Memory B cell (primary cell): ENCODE results near the gene IRAK1.

Experiments
- ATAC-seq: fragments of 150-1000 bp; cut with Tn5 transposase; 2 replicates; pipeline ENCODE4 v1.10.0; 2021; ENCODE audit warnings: low read depth, mild to moderate bottlenecking, moderate library complexity
- DNase-seq, 2 donors: peaks; one replicate each; pipeline ENCODE4 v3.0.0; 2022; ENCODE audit warnings: low spot score in 2 of 2
- H3K27ac Mint-ChIP-seq: one replicate; pipeline ENCODE4 v1.8.0; 2022; ENCODE audit warnings: mild to moderate bottlenecking, moderate library complexity, mixed read lengths
- H3K27me3 Mint-ChIP-seq: one replicate; pipeline ENCODE4 v1.8.0; 2022; ENCODE audit warnings: mixed read lengths
- H3K36me3 Mint-ChIP-seq: one replicate; pipeline ENCODE4 v1.8.0; 2022; ENCODE audit warnings: mild to moderate bottlenecking, mixed read lengths
- H3K4me1 Mint-ChIP-seq: one replicate; pipeline ENCODE4 v1.8.0; 2022; ENCODE audit warnings: mixed read lengths
- H3K4me3 Mint-ChIP-seq: one replicate; pipeline ENCODE4 v1.8.0; 2022; ENCODE audit warnings: mild to moderate bottlenecking, moderate library complexity, mixed read lengths
- H3K9me3 Mint-ChIP-seq: one replicate; pipeline ENCODE4 v1.8.0; 2022; ENCODE audit warnings: mixed read lengths

IRAK1 gene

DNA sequence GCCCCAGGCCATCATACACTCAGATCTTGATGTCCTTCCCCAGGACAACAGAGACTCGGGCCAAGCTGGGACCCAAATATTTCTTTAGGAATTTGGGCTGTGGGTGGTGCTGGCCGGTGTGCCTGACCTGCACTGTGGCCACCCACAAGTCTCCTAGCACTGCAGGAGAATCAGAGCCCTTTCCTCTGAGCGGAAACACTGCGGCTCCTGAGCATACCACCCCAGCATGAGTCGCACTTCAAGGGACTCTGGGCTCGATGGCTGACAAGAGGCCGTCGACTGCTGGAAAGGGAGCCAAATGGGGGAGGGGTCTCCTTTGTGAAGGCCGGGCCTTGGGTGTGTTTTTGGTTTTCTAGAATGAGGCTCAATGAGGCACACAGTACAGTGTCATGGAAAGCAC is 13.0 kb upstream of the IRAK1 start:
- ATAC-seq (no peak), DNase-seq (no peak)
- no peak overlapping the region for H3K27ac Mint-ChIP-seq
- no peak overlapping the region for H3K4me3 Mint-ChIP-seq
- no peaks in the 10 kb centered on the region for H3K9me3 Mint-ChIP-seq
- no peaks in the 10 kb centered on the region for H3K27me3 Mint-ChIP-seq
- peaks cover 7% of the 10 kb centered on the region for H3K4me1 Mint-ChIP-seq
- peaks cover 11% of the 10 kb centered on the region for H3K36me3 Mint-ChIP-seq

DNA sequence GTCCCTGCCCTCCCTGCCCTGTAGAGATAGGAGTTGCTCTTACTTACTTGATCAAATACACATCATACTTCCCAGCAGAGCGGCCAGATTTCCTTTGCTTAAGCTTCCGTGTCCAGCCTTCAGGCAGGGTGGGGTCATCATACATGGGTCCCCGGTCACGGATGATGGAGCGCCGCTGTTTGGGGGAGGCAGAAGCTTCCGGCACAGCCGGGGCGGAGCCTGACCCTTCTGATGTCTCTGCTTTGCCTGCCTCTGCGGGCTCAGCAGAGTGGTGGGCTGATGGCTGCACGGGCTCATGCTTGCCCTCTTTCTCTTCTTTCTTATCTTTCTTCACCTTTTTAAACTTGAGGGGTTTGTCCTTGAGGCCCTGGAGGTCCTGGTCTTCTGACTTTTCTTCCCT is 12.5 kb upstream of the IRAK1 start:
- H3K36me3 Mint-ChIP-seq, result peaks cover 11% of the 10 kb centered on the region
- no peak for ATAC-seq
- no peak for DNase-seq
- no peaks in the 10 kb centered on the region for H3K9me3 Mint-ChIP-seq
- H3K4me3 Mint-ChIP-seq, result no peak overlapping the region
- peaks cover 7% of the 10 kb centered on the region for H3K4me1 Mint-ChIP-seq
- no peaks in the 10 kb centered on the region for H3K27me3 Mint-ChIP-seq
- no peak overlapping the region for H3K27ac Mint-ChIP-seq

GRCh38 chrX:154030715-154031305 is 11.1 kb upstream of the IRAK1 start:
- H3K4me1 Mint-ChIP-seq, result no peaks in the 10 kb centered on the region
- H3K9me3 Mint-ChIP-seq, result no peaks in the 10 kb centered on the region
- no peak for ATAC-seq
- H3K27me3 Mint-ChIP-seq, result no peaks in the 10 kb centered on the region
- H3K36me3 Mint-ChIP-seq, result peaks cover 9% of the 10 kb centered on the region
- no peak overlapping the region for H3K27ac Mint-ChIP-seq
- H3K4me3 Mint-ChIP-seq, result no peak overlapping the region
- no peak for DNase-seq

DNA sequence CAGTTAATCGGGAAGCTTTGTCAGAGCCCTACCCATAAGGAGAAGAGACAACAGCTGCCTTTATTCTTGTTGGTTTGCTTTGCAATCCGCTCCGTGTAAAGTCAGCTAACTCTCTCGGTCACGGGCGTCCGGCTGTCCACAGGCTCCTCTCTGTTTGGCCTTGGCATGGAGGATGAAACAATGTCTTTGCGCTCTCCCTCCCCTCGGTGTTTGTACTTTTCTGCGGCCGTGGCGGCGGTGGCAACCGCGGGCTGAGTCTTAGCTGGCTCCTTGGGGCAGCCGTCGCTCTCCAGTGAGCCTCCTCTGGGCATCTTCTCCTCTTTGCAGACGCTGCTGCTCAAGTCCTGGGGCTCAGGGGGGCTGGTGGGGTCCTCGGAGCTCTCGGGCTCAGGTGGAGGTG is 10.6 kb upstream of the IRAK1 start:
- Mint-ChIP-seq H3K4me3 (no peak overlapping the region), H3K9me3 (no peaks in the 10 kb centered on the region), H3K36me3 (peaks cover 9% of the 10 kb centered on the region), H3K4me1 (no peaks in the 10 kb centered on the region), H3K27me3 (no peaks in the 10 kb centered on the region), H3K27ac (no peak overlapping the region)
- no peak for DNase-seq
- no peak for ATAC-seq

DNA sequence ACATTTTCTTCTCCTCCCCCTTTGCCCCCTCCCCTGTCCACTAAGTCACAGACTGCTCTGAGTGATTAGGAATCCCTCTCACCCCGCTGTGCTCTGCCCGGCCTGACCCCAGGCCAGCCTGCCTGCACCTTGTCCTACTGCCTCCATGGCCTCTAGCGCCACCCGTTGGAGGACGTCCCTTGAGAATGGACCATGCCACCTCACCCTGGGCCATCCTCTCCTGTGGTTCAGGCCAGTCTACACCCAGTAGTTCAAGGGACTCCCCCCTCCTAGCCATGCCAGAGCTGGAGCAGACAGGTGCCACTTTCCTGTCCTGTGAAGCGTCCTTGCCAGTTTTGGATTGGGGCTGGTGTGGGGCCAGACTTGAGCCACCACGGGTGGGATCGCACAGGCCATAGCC is 9.7 kb upstream of the IRAK1 start:
- ATAC-seq (no peak), DNase-seq (no peak)
- H3K27me3 Mint-ChIP-seq, result no peaks in the 10 kb centered on the region
- H3K9me3 Mint-ChIP-seq, result no peaks in the 10 kb centered on the region
- H3K27ac Mint-ChIP-seq, result no peak overlapping the region
- H3K4me1 Mint-ChIP-seq, result no peaks in the 10 kb centered on the region
- H3K36me3 Mint-ChIP-seq, result peaks cover 9% of the 10 kb centered on the region
- H3K4me3 Mint-ChIP-seq, result no peak overlapping the region

DNA sequence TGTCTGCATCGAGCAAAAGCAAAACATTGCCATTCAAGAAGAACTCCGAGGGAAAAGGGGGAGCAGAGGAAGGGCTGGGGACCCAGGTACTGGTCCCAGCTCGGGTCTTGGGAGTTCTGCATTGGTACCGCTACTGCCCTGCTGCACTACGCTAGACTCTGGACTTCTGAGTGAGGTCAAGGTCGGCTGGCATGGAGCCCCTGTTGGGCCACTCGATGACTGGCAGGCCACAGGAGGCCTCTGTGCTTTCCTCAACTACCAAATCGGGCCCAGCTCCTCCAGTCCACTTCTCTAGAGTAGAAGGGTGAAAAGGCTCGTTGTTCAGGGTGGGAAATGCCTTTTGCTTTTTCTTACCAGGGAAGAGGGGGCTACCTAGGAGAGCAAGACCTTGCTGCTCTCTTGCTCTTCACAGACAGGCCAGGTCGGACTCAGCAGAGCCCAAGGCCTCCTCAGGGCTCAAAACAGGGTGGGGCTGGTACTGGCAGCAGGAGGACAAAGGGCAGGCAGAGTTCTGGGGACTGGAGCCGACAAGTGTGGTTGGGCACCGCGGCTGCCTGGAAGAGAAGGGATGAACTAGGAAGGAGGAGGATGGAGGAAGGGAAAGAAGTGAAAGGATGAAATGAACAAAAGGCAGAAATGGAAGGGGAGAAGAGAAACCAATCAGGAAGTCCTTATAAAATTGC is 8.9 kb upstream of the IRAK1 start:
- H3K4me3 Mint-ChIP-seq, result no peak overlapping the region
- H3K27me3 Mint-ChIP-seq, result no peaks in the 10 kb centered on the region
- H3K4me1 Mint-ChIP-seq, result no peaks in the 10 kb centered on the region
- ATAC-seq (no peak), DNase-seq (no peak)
- H3K36me3 Mint-ChIP-seq, result peaks cover 9% of the 10 kb centered on the region
- no peaks in the 10 kb centered on the region for H3K9me3 Mint-ChIP-seq
- H3K27ac Mint-ChIP-seq, result no peak overlapping the region

- DNase-seq (no peak), ATAC-seq (no peak)
- H3K4me1 Mint-ChIP-seq, result peaks cover 2% of the 10 kb centered on the region
- H3K9me3 Mint-ChIP-seq, result no peaks in the 10 kb centered on the region
- no peaks in the 10 kb centered on the region for H3K27me3 Mint-ChIP-seq
- H3K36me3 Mint-ChIP-seq, result peaks cover 8% of the 10 kb centered on the region
- H3K4me3 Mint-ChIP-seq, result no peak overlapping the region
- no peak overlapping the region for H3K27ac Mint-ChIP-seq
These were observed 8.3 kb upstream of the IRAK1 start for GRCh38 chrX:154027986-154028385.

GRCh38 chrX:154027022-154027402 is 7.3 kb upstream of the IRAK1 start:
- ATAC-seq (no peak), DNase-seq (no peak)
- H3K4me3 Mint-ChIP-seq, result no peak overlapping the region
- no peaks in the 10 kb centered on the region for H3K9me3 Mint-ChIP-seq
- no peak overlapping the region for H3K27ac Mint-ChIP-seq
- H3K36me3 Mint-ChIP-seq, result peaks cover 7% of the 10 kb centered on the region
- no peaks in the 10 kb centered on the region for H3K27me3 Mint-ChIP-seq
- peaks cover 2% of the 10 kb centered on the region for H3K4me1 Mint-ChIP-seq

DNA sequence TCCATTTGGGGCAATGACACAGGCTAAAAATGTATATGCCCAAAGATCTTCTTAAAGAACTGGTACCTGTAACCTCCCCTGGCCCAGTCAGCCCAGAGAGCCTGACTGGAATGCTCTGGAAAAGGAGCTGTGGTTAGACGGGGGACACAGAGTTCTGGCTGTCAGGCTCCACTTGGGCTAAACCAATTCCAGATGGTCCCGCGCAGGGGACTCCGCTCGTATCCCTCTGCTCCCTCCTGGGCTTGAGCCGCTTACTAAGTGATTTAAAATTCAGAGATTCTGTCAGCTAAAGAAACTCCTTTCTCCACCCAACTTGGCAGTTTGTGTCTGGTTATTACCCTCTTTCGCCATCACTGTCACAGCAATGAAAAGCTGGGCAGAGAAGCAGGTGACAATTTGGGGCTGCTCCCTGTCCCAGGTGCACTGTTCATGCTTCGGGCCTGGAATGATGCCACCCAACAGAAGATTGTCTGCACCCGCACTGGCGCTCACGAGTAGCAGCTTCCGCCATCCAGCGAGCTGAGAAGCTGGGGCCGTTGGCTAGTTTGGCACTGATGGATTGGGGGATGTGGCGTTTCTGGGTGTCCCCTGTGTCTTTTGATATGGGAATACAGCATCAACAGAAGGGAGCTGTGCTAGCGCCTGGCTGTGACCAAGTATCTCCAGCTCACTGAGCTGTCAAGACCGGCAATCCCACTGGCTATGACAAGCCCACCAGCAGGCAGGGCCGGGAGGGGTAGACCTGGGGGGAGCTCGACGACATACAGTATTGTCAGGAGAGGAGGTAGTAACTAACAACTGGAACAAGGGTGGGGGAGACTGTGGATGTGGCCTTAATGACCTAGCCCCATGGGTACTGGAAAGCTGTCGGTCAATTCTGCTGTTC is 6.7 kb upstream of the IRAK1 start:
- no peaks in the 10 kb centered on the region for H3K9me3 Mint-ChIP-seq
- H3K4me1 Mint-ChIP-seq, result peaks cover 2% of the 10 kb centered on the region
- peaks cover 7% of the 10 kb centered on the region for H3K36me3 Mint-ChIP-seq
- DNase-seq, result no peak
- H3K27ac Mint-ChIP-seq, result no peak overlapping the region
- ATAC-seq, result no peak
- no peak overlapping the region for H3K4me3 Mint-ChIP-seq
- no peaks in the 10 kb centered on the region for H3K27me3 Mint-ChIP-seq

DNA sequence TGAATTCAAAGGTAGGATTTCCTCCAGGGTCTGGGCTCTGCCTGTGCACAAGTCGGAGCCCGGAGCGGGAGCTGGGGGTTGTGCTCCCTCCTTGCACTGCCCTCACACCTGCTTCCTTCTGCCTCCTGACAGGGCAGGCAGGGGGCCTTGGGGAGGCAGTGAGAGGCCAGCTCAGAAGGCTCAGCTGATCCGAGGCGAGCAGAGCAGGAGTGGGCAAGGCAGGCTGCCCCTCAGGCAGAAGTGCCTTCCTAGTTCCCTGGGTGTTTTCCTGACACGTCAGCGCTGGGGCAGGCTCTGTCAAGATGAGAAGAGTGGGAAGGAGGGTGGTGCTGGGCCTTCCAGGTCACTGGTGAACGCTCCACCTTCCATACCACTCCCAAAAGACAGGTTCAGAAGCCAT is 5.5 kb upstream of the IRAK1 start:
- Mint-ChIP-seq H3K36me3 (peaks cover 7% of the 10 kb centered on the region), H3K4me1 (peaks cover 5% of the 10 kb centered on the region), H3K27me3 (no peaks in the 10 kb centered on the region), H3K4me3 (no peak overlapping the region), H3K9me3 (no peaks in the 10 kb centered on the region), H3K27ac (no peak overlapping the region)
- no peak for DNase-seq
- ATAC-seq, result no peak

- ATAC-seq (no peak), DNase-seq (no peak)
- Mint-ChIP-seq H3K27me3 (no peaks in the 10 kb centered on the region), H3K4me3 (no peak overlapping the region), H3K36me3 (peaks cover 7% of the 10 kb centered on the region), H3K9me3 (no peaks in the 10 kb centered on the region), H3K27ac (no peak overlapping the region), H3K4me1 (peaks cover 5% of the 10 kb centered on the region)
These were observed 4.6 kb upstream of the IRAK1 start for GRCh38 chrX:154024271-154024670.

- Mint-ChIP-seq H3K36me3 (peaks cover 3% of the 10 kb centered on the region), H3K4me1 (peaks cover 5% of the 10 kb centered on the region), H3K4me3 (no peak overlapping the region), H3K27me3 (no peaks in the 10 kb centered on the region), H3K9me3 (no peaks in the 10 kb centered on the region), H3K27ac (no peak overlapping the region)
- ATAC-seq, result no peak
- no peak for DNase-seq
These were observed 3.7 kb upstream of the IRAK1 start for GRCh38 chrX:154023276-154024000.

DNA sequence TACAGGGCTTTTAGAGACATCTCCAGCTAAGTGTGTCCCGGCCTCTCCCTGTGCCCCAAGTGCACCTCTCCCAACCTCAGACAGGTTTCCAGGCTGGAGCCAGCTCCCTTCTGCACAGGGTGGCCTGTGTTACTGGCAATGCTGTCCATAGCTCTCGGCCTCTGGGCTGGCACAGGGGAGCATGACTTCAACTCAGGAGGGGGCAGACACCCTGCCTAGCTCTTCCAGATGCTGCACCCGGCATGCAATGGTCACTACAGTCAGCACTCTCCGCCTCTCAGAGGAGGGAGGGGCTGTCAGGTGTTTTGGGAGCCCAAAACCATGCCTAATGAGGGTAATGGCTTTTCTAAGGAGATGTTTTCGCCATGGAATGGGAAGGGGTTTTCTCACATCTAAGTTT is 2.4 kb upstream of the IRAK1 start:
- no peak for ATAC-seq
- Mint-ChIP-seq H3K27ac (no peak overlapping the region), H3K9me3 (no peaks in the 10 kb centered on the region), H3K36me3 (no peaks in the 10 kb centered on the region), H3K4me3 (no peak overlapping the region), H3K27me3 (no peaks in the 10 kb centered on the region), H3K4me1 (peaks cover 5% of the 10 kb centered on the region)
- DNase-seq, result no peak

- no peak for ATAC-seq
- Mint-ChIP-seq H3K4me3 (no peak overlapping the region), H3K4me1 (peaks cover 5% of the 10 kb centered on the region)
These were observed 1.5 kb upstream of the IRAK1 start for GRCh38 chrX:154021131-154021611.

More at GRCh38 chrX:154021131-154021611, 1.5 kb upstream of the IRAK1 start:
- no peak for DNase-seq
- Mint-ChIP-seq H3K36me3 (no peaks in the 10 kb centered on the region), H3K9me3 (no peaks in the 10 kb centered on the region), H3K27ac (no peak overlapping the region), H3K27me3 (no peaks in the 10 kb centered on the region)
